Measurements from ENCODE around the gene RHBDF1.

- TF ChIP-seq CTCF (IDR thresholded peaks at IDR 0.05) (no peak), CDX4 (CRISPR knock-in tag; IDR thresholded peaks at IDR 0.05; ENCODE audit: borderline replicate concordance) (no peak), HMGA2 (CRISPR knock-in tag; IDR thresholded peaks at IDR 0.05) (no peak), MXD4 (CRISPR knock-in tag; IDR thresholded peaks at IDR 0.05; ENCODE audit: borderline replicate concordance) (no peak), ZNF532 (CRISPR knock-in tag; IDR thresholded peaks at IDR 0.05; ENCODE audit: borderline replicate concordance) (no peak), SP1 (CRISPR knock-in tag; conservative IDR thresholded peaks at IDR 0.05) (no peak), PREB (CRISPR knock-in tag; IDR thresholded peaks at IDR 0.05; ENCODE audit: borderline replicate concordance) (no peak), ZNF423 (CRISPR knock-in tag; IDR thresholded peaks at IDR 0.05) (no peak)
Observed at GRCh38 chr16:63998-64913, 8.2 kb downstream of the RHBDF1 start.

Data from WTC11 (cell line).